IMR-90 (cell line): ENCODE data around the gene MAT2A. TPM values are rescaled to one million over a fixed set of nuclear protein-coding genes. Genes with fewer than 3 reads are reported as not detected.

Experiments used
- ATAC-seq: fragments of 200-7000 bp; cut with Tn5 transposase; 2 replicates; pipeline ENCODE4 v1.9.1; 2020; ENCODE audit warnings: low read depth, mild to moderate bottlenecking, moderate library complexity
- BruUV-seq: library from RNA; stranded (reverse); fragments of 400-500 nt; replicated peaks from 2 replicates; lab custom pipeline; 2021; lab: Mats Ljungman, UMichigan
- CTCF ChIA-PET: fragments of 300-600 bp; formaldehyde crosslinking; extraction: SDS; loops from one replicate; lab custom pipeline; 2021; ENCODE audit warnings: antibody characterized with exemption; lab: Yijun Ruan, JAX
- POLR2A ChIA-PET: fragments of 300-600 bp; sonication (Branson Sonifier 250); formaldehyde crosslinking; loops from one replicate; lab custom pipeline; 2022; ENCODE audit warnings: antibody characterized with exemption; ENCODE audit not compliant: unreplicated experiment; lab: Charles Lee
- DNase-seq: peaks from one replicate; pipeline ENCODE4 v3.0.0; 2013
- H2AFZ ChIP-seq: replicated peaks from 2 replicates; pipeline ENCODE3; 2013; ENCODE audit warnings: low read length, mild to moderate bottlenecking; ENCODE audit not compliant: poor library complexity
- H2AK5ac ChIP-seq: 2 replicates; pipeline ENCODE4 v1.6.1; 2013; ENCODE audit warnings: low read depth, low read length, inconsistent platforms
- H2AK9ac ChIP-seq: replicated peaks from 2 replicates; pipeline ENCODE3; 2013; ENCODE audit warnings: mild to moderate bottlenecking, low read depth, low read length, moderate library complexity; ENCODE audit not compliant: poor library complexity
- H2BK120ac ChIP-seq: 2 replicates; pipeline ENCODE4 v1.6.1; 2013; ENCODE audit warnings: low read depth, low read length, inconsistent platforms
- H2BK15ac ChIP-seq: 3 replicates; pipeline ENCODE4 v1.6.1; 2013; ENCODE audit warnings: low read depth, low read length, inconsistent platforms
- H2BK20ac ChIP-seq: 2 replicates; pipeline ENCODE4 v1.6.1; 2013; ENCODE audit warnings: low read depth, mild to moderate bottlenecking, inconsistent platforms, low read length, moderate library complexity
- H2BK5ac ChIP-seq: 2 replicates; pipeline ENCODE4 v1.6.1; 2013; ENCODE audit warnings: mild to moderate bottlenecking, low read depth, low read length, inconsistent platforms; ENCODE audit not compliant: poor library complexity, severe bottlenecking
- H3K14ac ChIP-seq: replicated peaks from 2 replicates; pipeline ENCODE4 v1.6.1; 2013; ENCODE audit warnings: low read depth, low read length, inconsistent platforms
- H3K18ac ChIP-seq: 2 replicates; pipeline ENCODE4 v1.6.1; 2013; ENCODE audit warnings: low read depth, low read length, control low read depth
- H3K23ac ChIP-seq: 2 replicates; pipeline ENCODE4 v1.6.1; 2013; ENCODE audit warnings: low read depth, low read length, inconsistent platforms
- H3K27ac ChIP-seq: 2 replicates; pipeline ENCODE4 v1.5.1; 2013; ENCODE audit warnings: mild to moderate bottlenecking, control low read depth, low read length; ENCODE audit not compliant: insufficient read depth
- H3K27me3 ChIP-seq: 2 replicates; pipeline ENCODE4 v1.6.1; 2013; ENCODE audit warnings: low read length; ENCODE audit not compliant: control insufficient read depth, insufficient read depth
- H3K36me3 ChIP-seq: 2 replicates; pipeline ENCODE4 v1.6.1; 2013; ENCODE audit warnings: low read length, mixed read lengths; ENCODE audit not compliant: control insufficient read depth, insufficient read depth
- H3K4ac ChIP-seq: 2 replicates; pipeline ENCODE4 v1.6.1; 2013; ENCODE audit warnings: low read depth, low read length, inconsistent platforms
- H3K4me1 ChIP-seq: 2 replicates; pipeline ENCODE4 v1.6.1; 2013; ENCODE audit warnings: low read length, mixed read lengths; ENCODE audit not compliant: control insufficient read depth, insufficient read depth
- H3K4me2 ChIP-seq: 2 replicates; pipeline ENCODE4 v1.6.1; 2013; ENCODE audit warnings: low read depth, mild to moderate bottlenecking, control low read depth, low read length, moderate library complexity
- H3K4me3 ChIP-seq: 2 replicates; pipeline ENCODE4 v1.5.1; 2013; ENCODE audit warnings: low read depth, mild to moderate bottlenecking, control low read depth, low read length, moderate library complexity; ENCODE audit not compliant: insufficient read depth
- H3K56ac ChIP-seq: 2 replicates; pipeline ENCODE4 v1.6.1; 2013; ENCODE audit warnings: low read length, inconsistent platforms; ENCODE audit not compliant: insufficient read depth; ENCODE audit errors: extremely low read depth
- H3K79me1 ChIP-seq, 2 experiments: 2 replicates each; pipeline ENCODE4 v1.6.1; 2013; ENCODE audit warnings: low read length in 2 of 2, inconsistent platforms in 1 of 2, low read depth in 1 of 2
- H3K9ac ChIP-seq: 2 replicates; pipeline ENCODE4 v1.6.1; 2013; ENCODE audit warnings: low read depth, low read length, control low read depth
- H3K9me1 ChIP-seq: 2 replicates; pipeline ENCODE4 v1.6.1; 2013; ENCODE audit warnings: low read length, inconsistent platforms; ENCODE audit not compliant: insufficient read depth
- H3K9me3 ChIP-seq: 2 replicates; pipeline ENCODE4 v1.6.1; 2013; ENCODE audit warnings: low read length; ENCODE audit not compliant: control insufficient read depth, insufficient read depth
- H4K20me1 ChIP-seq: 2 replicates; pipeline ENCODE4 v1.6.1; 2013; ENCODE audit warnings: low read length, inconsistent platforms; ENCODE audit not compliant: insufficient read depth
- H4K5ac ChIP-seq: 2 replicates; pipeline ENCODE4 v1.6.1; 2013; ENCODE audit warnings: mild to moderate bottlenecking, low read depth, low read length, control low read depth
- H4K8ac ChIP-seq, 2 experiments: 2 replicates each; pipeline ENCODE4 v1.6.1; 2013; ENCODE audit warnings: low read depth in 2 of 2, low read length in 2 of 2, control low read depth in 1 of 2, inconsistent platforms in 1 of 2
- H4K91ac ChIP-seq: 2 replicates; pipeline ENCODE4 v1.6.1; 2013; ENCODE audit warnings: low read depth, low read length, inconsistent platforms; ENCODE audit not compliant: insufficient read depth
- BHLHE40 ChIP-seq: fragments of 150-350 bp; IDR thresholded peaks from 2 replicates; pipeline ENCODE4 v1.6.1; 2016; ENCODE audit warnings: mild to moderate bottlenecking, low read depth, low read length
- CEBPB ChIP-seq: IDR thresholded peaks from 2 replicates; pipeline ENCODE4 v1.6.1; 2012; ENCODE audit warnings: low read depth, low read length, improper control_type of control experiment
- CTCF ChIP-seq: conservative IDR thresholded peaks from 2 replicates; pipeline ENCODE4 v1.5.1; 2012; ENCODE audit warnings: mild to moderate bottlenecking, low read depth, low read length, improper control_type of control experiment
- FOS ChIP-seq: fragments of 150-350 bp; IDR thresholded peaks from 2 replicates; pipeline ENCODE4 v1.6.1; 2016; ENCODE audit warnings: low read depth, low read length
- MXI1 ChIP-seq: IDR thresholded peaks from 2 replicates; pipeline ENCODE4 v1.6.1; 2012; ENCODE audit warnings: low read depth, mild to moderate bottlenecking, low read length, moderate library complexity, borderline replicate concordance
- WGBS, 2 experiments: methylation state at CpG; one replicate each; pipeline versions ENCODE4 v1.1.5 to v1.1.7; 2013; ENCODE audit warnings: missing lambda C conversion rate in 2 of 2; ENCODE audit not compliant: insufficient read length in 1 of 2; ENCODE audit errors: extremely low coverage in 2 of 2; 5-methylcytosine and 5-hydroxymethylcytosine counted together
- dilution Hi-C: fragments of 300-500 bp; cut with HindIII; formaldehyde crosslinking; loops from one replicate; pipeline ENCODE4 v1.14.3; 2018; ENCODE audit warnings: low sequenced_read_pairs; ENCODE audit not compliant: unreplicated experiment
- in situ Hi-C: fragments of 300-500 bp; cut with MboI; formaldehyde crosslinking; loops from 3 replicates; pipeline ENCODE4 v1.14.3; 2019; ENCODE audit warnings: low sequenced_read_pairs, inconsistent platforms, mixed read lengths
- intact Hi-C: fragments of 100-400 bp; cut with micrococcal nuclease; formaldehyde crosslinking; loops from 2 replicates; pipeline ENCODE4 v1.10.0; 2022
- polyA plus RNA-seq, 3 experiments: library from polyadenylated mRNA; depleted of rRNA; stranded (reverse); fragments of >200 nt; gene quantifications; 2 replicates each; pipeline ENCODE4 v1.2.3, GENCODE V29; 2012; ENCODE audit warnings: low replicate concordance in 1 of 3
- total RNA-seq: library from RNA; depleted of rRNA; stranded (reverse); fragments of >200 nt; gene quantifications from 2 replicates; pipeline ENCODE4 v1.2.3, GENCODE V29; 2012

The MAT2A gene
- total and polyA plus RNA-seq, 2 of the 4 experiments (the other 2 are of a cell fraction) = 94.1 to 223 TPM

DNA sequence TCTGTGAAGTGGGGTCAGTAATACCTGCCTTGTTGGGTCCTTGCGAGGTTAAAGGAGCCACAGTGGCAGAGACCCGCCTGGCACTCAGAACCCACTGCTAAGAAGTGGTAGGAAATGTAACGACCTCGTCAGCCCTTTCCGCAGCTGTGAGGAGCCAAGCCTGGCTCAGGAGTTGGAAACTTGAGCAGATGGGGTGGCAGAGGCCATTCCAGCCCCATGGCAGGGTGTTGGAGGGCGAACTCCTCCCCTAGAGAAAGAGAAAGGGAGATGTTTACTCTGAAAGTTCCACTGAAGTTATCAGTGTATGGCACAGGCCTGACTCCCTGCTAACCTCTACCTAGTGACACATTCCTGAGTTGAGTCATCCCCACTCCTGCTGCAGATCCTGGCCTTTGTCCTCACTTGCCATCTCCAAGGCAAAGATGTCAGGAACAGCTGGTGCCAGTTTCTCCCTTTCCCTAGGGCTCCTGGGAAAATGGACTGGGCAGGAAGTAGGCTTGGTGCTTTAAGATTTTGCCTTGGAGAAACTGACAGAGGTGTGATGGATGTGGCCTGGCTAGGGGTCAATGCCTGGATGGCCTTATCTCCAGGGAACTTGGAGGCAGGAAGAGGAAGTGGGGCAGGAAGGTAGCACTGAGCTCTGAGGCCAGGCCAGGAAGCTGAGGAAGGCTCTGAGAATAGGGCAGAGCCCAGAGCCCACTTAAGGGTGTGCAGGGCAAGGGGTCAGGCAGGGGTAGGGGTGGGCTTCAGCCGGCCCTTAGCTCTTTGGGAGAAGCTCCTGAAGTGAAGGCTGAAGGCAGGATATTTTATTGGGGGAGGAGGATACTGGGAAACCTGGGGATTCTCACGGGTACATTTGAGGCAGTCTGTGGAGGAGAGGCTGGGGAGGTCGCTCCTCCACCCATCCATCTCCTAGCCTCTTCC, 46.2 kb downstream of the MAT2A start:
- H2BK15ac ChIP-seq = peak overlapping the region; percentile 58; the same call in 2 of the 3 replicates
- TF ChIP-seq MXI1 (no peak), CTCF (no peak), FOS (peak; percentile 34; the same call in 1 of the 2 replicates), BHLHE40 (peak; percentile 14; the same call in 1 of the 2 replicates), CEBPB (no peak)
- intact Hi-C loops = loop anchor here (2.0 kb wide), 1 partner anchor 24 kb away; the partner anchor contains the start of gene GGCX
- H3K14ac ChIP-seq = peak overlapping the region; percentile 94
- H2AFZ ChIP-seq = peak overlapping the region; percentile 94
- peak overlapping the region; percentile 92 for H4K91ac ChIP-seq
- POLR2A ChIA-PET = no interaction called here
- peaks cover 21% of the 10 kb centered on the region for H3K9me1 ChIP-seq
- peak overlapping the region; percentile 98 for H3K23ac ChIP-seq
- peak overlapping the region; percentile 74 for H3K4me2 ChIP-seq
- H3K4me1 ChIP-seq = peaks cover 26% of the 10 kb centered on the region
- H3K79me1 ChIP-seq = peaks cover 6 to 48% of the 10 kb centered on the region in 2 experiments; a peak in 2 of 4 replicates
- peaks cover 2% of the 10 kb centered on the region; the same call in 1 of the 2 replicates for H4K20me1 ChIP-seq
- BruUV-seq = no TSS peak
- H2BK5ac ChIP-seq = peak overlapping the region; percentile 94
- H3K27me3 ChIP-seq = no peaks in the 10 kb centered on the region
- dilution Hi-C loops = no loop called here
- peak overlapping the region; percentile 50 for H3K4me3 ChIP-seq
- CTCF ChIA-PET = no interaction called here
- peak overlapping the region; percentile 65 for H3K18ac ChIP-seq
- peak; percentile 63 for DNase-seq
- 50% methylated on average over 1 of the region's 9 CpGs; no CpG with 5 or more reads in 1 of the 2 experiments for WGBS, 2 experiments
- peak overlapping the region; percentile 81 for H4K5ac ChIP-seq
- H3K9me3 ChIP-seq = no peaks in the 10 kb centered on the region
- peak overlapping the region; percentile 69 for H3K9ac ChIP-seq
- peak overlapping the region; percentile 97 for H3K4ac ChIP-seq
- peak; percentile 69 for ATAC-seq
- H3K36me3 ChIP-seq = no peaks in the 10 kb centered on the region
- H3K56ac ChIP-seq = peak overlapping the region; percentile 54
- peak overlapping the region; percentile 90 for H3K27ac ChIP-seq
- H4K8ac ChIP-seq = peak overlapping the region; percentile 42 to 97
- in situ Hi-C loops = no loop called here
- peak overlapping the region; percentile 95 for H2AK9ac ChIP-seq
- H2BK20ac ChIP-seq = peak overlapping the region; percentile 89
- H2BK120ac ChIP-seq = peak overlapping the region; percentile 91
- H2AK5ac ChIP-seq = peak overlapping the region; percentile 98
